SK-N-MC (cell line): ENCODE measurements around the gene HPGD.

ENCODE experiments used
- DNase-seq: peaks from one replicate; pipeline ENCODE4 v3.0.0-alpha.2; 2011; ENCODE audit warnings: low read depth, low spot score
- H3K27ac ChIP-seq: fragments of 200-600 bp; sonication (generic); 2 replicates; pipeline ENCODE4 v1.5.1; 2016; ENCODE audit warnings: mixed run types
- H3K36me3 ChIP-seq: fragments of 200-600 bp; sonication (generic); 2 replicates; pipeline ENCODE4 v1.6.1; 2017; ENCODE audit warnings: antibody characterized with exemption, low read length, mixed read lengths; ENCODE audit not compliant: insufficient read depth
- H3K4me3 ChIP-seq: fragments of 200-600 bp; sonication (generic); 2 replicates; pipeline ENCODE4 v1.5.1; 2016
- H3K9ac ChIP-seq: fragments of 200-600 bp; sonication (generic); 2 replicates; pipeline ENCODE4 v1.8.0; 2017; ENCODE audit warnings: mixed run types, mixed read lengths; ENCODE audit not compliant: insufficient read length
- H3K9me3 ChIP-seq: fragments of 200-600 bp; sonication (generic); 2 replicates; pipeline ENCODE4 v1.6.1; 2017; ENCODE audit warnings: low read depth, mild to moderate bottlenecking, antibody characterized with exemption, low read length, moderate library complexity, mixed read lengths
- EZH2 ChIP-seq: fragments of 200-600 bp; sonication (generic); IDR thresholded peaks from one replicate; pipeline ENCODE4 v1.6.1; 2017; ENCODE audit warnings: antibody characterized with exemption
- FOXP2 ChIP-seq: optimal IDR thresholded peaks from 2 replicates; pipeline ENCODE3; 2011; ENCODE audit warnings: mild to moderate bottlenecking, moderate library complexity; ENCODE audit not compliant: insufficient read depth; ENCODE audit errors: extremely low read length, control extremely low read depth
- POLR2AphosphoS5 ChIP-seq: IDR thresholded peaks from 2 replicates; pipeline ENCODE4 v1.6.1; 2012; ENCODE audit warnings: mild to moderate bottlenecking, low read depth, low read length, borderline replicate concordance

Gene HPGD

GRCh38 chr4:174449944-174450785 lies 72.1 kb downstream of the HPGD start:
- H3K36me3 ChIP-seq = no peaks in the 10 kb centered on the region
- H3K9ac ChIP-seq = no peak overlapping the region
- DNase-seq = no peak
- H3K4me3 ChIP-seq = no peak overlapping the region
- TF ChIP-seq FOXP2 (no peak), POLR2AphosphoS5 (no peak)
- no peaks in the 10 kb centered on the region for H3K9me3 ChIP-seq
- no peak overlapping the region for H3K27ac ChIP-seq

- Histone ChIP-seq H3K4me3 (no peak overlapping the region), H3K27ac (no peak overlapping the region), H3K36me3 (no peaks in the 10 kb centered on the region), H3K9me3 (no peaks in the 10 kb centered on the region), H3K9ac (no peak overlapping the region)
- no peak for DNase-seq
- no peak for TF ChIP-seq FOXP2
- TF ChIP-seq POLR2AphosphoS5 = no peak
- TF ChIP-seq EZH2 = no peak
Measured at GRCh38 chr4:174449152-174449551, 73.1 kb downstream of the HPGD start.

DNA sequence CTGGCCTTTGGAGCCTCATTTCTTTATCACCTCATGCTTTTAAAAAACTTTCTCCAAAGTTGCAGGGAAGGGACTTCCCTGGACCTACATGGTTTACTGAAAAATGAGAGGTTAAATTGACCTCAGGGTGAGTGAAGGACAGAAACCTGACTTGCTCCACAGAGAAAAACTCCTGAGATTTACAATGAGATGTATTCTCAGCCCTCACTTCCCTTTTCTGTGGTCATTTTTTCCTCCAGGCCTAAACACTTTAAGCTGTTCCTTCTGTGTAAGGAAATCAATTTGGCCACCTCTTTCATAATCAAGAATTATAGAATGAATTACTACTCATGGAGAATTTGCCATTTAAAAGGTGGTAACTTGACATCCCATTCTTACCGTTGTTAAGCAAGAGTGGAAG lies 77.9 kb downstream of the HPGD start:
- Histone ChIP-seq H3K27ac (no peak overlapping the region), H3K4me3 (no peak overlapping the region), H3K36me3 (no peaks in the 10 kb centered on the region), H3K9ac (no peak overlapping the region), H3K9me3 (no peaks in the 10 kb centered on the region)
- TF ChIP-seq POLR2AphosphoS5 = no peak
- TF ChIP-seq FOXP2 = no peak
- no peak for TF ChIP-seq EZH2
- DNase-seq = no peak
